GM18499 (cell line): ENCODE measurements around the gene PPM1L.

Source experiments
- ATAC-seq: cut with Tn5 transposase; IDR thresholded peaks from one replicate; pipeline ENCODE4 v1.9.1; 2021; ENCODE audit warnings: moderate number of reproducible peaks; ENCODE audit not compliant: insufficient read depth, unreplicated experiment

PPM1L gene

GRCh38 chr3:161070980-161071663, 315.1 kb downstream of the PPM1L start:
- no peak for ATAC-seq

- ATAC-seq: no peak
Observed at GRCh38 chr3:161072211-161072621, 316.2 kb downstream of the PPM1L start.

GRCh38 chr3:161072751-161073150, 316.7 kb downstream of the PPM1L start:
- ATAC-seq: no peak

- ATAC-seq: no peak
Observed at GRCh38 chr3:161073181-161073580, 317.1 kb downstream of the PPM1L start.

GRCh38 chr3:161081633-161082032, 325.6 kb downstream of the PPM1L start:
- ATAC-seq: peak; percentile 68

GRCh38 chr3:161082063-161082462, 326.0 kb downstream of the PPM1L start:
- peak; percentile 17 for ATAC-seq

- ATAC-seq: no peak
Observed at GRCh38 chr3:161083131-161083530, 327.1 kb downstream of the PPM1L start.

GRCh38 chr3:161084277-161084676, 328.2 kb downstream of the PPM1L start:
- no peak for ATAC-seq

GRCh38 chr3:161093895-161094294, 337.9 kb downstream of the PPM1L start:
- no peak for ATAC-seq

GRCh38 chr3:161096771-161097367, 340.8 kb downstream of the PPM1L start:
- no peak for ATAC-seq

- no peak for ATAC-seq
Observed at GRCh38 chr3:161100994-161101393, 345.0 kb downstream of the PPM1L start.

- no peak for ATAC-seq
Observed at GRCh38 chr3:161101609-161102008, 345.6 kb downstream of the PPM1L start.

GRCh38 chr3:161103776-161104385, 347.9 kb downstream of the PPM1L start:
- no peak for ATAC-seq

- no peak for ATAC-seq
Observed at GRCh38 chr3:161104561-161105551, 348.8 kb downstream of the PPM1L start, which contains the start of gene B3GALNT1. TSS of gene B3GALNT1 (minus strand) at chr3:161105349. CDS start at chr3:161086754, 18,595 bp downstream.

GRCh38 chr3:161107311-161107710, 351.3 kb downstream of the PPM1L start:
- ATAC-seq: no peak

GRCh38 chr3:161108840-161109239, 352.8 kb downstream of the PPM1L start:
- ATAC-seq: no peak

GRCh38 chr3:161117646-161118045, 361.6 kb downstream of the PPM1L start:
- no peak for ATAC-seq

- ATAC-seq: no peak
Observed at GRCh38 chr3:161126495-161126894, 370.5 kb downstream of the PPM1L start.
